Endothelial cell of umbilical vein (primary cell): ENCODE results near the gene RETREG2. TPM values are rescaled to one million over a fixed set of nuclear protein-coding genes. Genes with fewer than 3 reads are reported as not detected.

ENCODE experiments used
- BruUV-seq: library from RNA; stranded (reverse); fragments of 400-500 nt; replicated peaks from 2 replicates; lab custom pipeline; 2021; lab: Mats Ljungman, UMichigan
- CTCF ChIA-PET: fragments of 300-600, 350-600 bp; sonication (Branson Sonifier 250); formaldehyde crosslinking; loops from one replicate; lab custom pipeline; 2021; ENCODE audit warnings: antibody characterized with exemption, inconsistent platforms; lab: Charles Lee
- POLR2A ChIA-PET: fragments of 300-600, 350-600 bp; sonication (Branson Sonifier 250); formaldehyde crosslinking; loops from one replicate; lab custom pipeline; 2021; ENCODE audit warnings: antibody characterized with exemption, inconsistent platforms; lab: Charles Lee
- DNase-seq: peaks from one replicate; pipeline ENCODE4 v3.0.0-alpha.2; 2011; ENCODE audit warnings: low read depth, low spot score
- FAIRE-seq: peaks from 2 replicates; lab custom pipeline; 2011; peaks lifted over from hg19 to GRCh38; lab: Jason Lieb, UNC
- H2AFZ ChIP-seq: 2 replicates; pipeline ENCODE4 v1.6.0; 2012; ENCODE audit warnings: low read depth, low read length, control low read depth, inconsistent platforms
- H3K27ac ChIP-seq: 2 replicates; pipeline ENCODE4 v1.5.1; 2011; ENCODE audit warnings: low read depth, mild to moderate bottlenecking, control low read depth, low read length, moderate library complexity; ENCODE audit not compliant: insufficient read depth
- H3K27me3 ChIP-seq, 2 experiments: 2 replicates each; pipeline versions ENCODE4 v1.6.0 to v1.6.1; 2011; ENCODE audit warnings: low read length in 2 of 2, mixed read lengths in 1 of 2; ENCODE audit not compliant: control insufficient read depth in 2 of 2, insufficient read depth in 2 of 2
- H3K36me3 ChIP-seq, 2 experiments: 2 replicates in 1 of 2; 3 replicates in 1 of 2; pipeline ENCODE4 v1.5.1; 2011; ENCODE audit warnings: low read length in 2 of 2, mild to moderate bottlenecking in 1 of 2, moderate library complexity in 1 of 2; ENCODE audit not compliant: control insufficient read depth in 2 of 2, insufficient read depth in 2 of 2; ENCODE audit errors: extremely low read depth in 1 of 2
- H3K4me1 ChIP-seq: 3 replicates; pipeline ENCODE4 v1.5.1; 2011; ENCODE audit warnings: mild to moderate bottlenecking, low read length; ENCODE audit not compliant: control insufficient read depth, insufficient read depth; ENCODE audit errors: extremely low read depth
- H3K4me2 ChIP-seq: 2 replicates; pipeline ENCODE4 v1.6.1; 2011; ENCODE audit warnings: low read length, control low read depth, mixed read lengths; ENCODE audit not compliant: insufficient read depth
- H3K4me3 ChIP-seq, 3 experiments: fragments of 200-600 bp in 1 of 3; sonication (generic), shearing (Covaris generic) in 1 of 3; replicated peaks in 1 of 3; 2 replicates each; pipeline ENCODE4 v1.5.1; 2011 to 2016; ENCODE audit warnings: control low read depth in 3 of 3, low read length in 3 of 3, mild to moderate bottlenecking in 2 of 3, inconsistent platforms in 1 of 3, low read depth in 1 of 3, moderate library complexity in 1 of 3; ENCODE audit not compliant: insufficient read depth in 1 of 3
- H3K79me2 ChIP-seq: 2 replicates; pipeline ENCODE4 v1.6.0; 2012; ENCODE audit warnings: low read length, inconsistent platforms; ENCODE audit not compliant: control insufficient read depth, insufficient read depth
- H3K9ac ChIP-seq: replicated peaks from 2 replicates; pipeline ENCODE3; 2011; ENCODE audit warnings: low read length, control low read depth; ENCODE audit not compliant: insufficient read depth; ENCODE audit errors: extremely low read depth
- H3K9me1 ChIP-seq: replicated peaks from 3 replicates; pipeline ENCODE4 v1.6.0; 2011; ENCODE audit warnings: mild to moderate bottlenecking, low read length; ENCODE audit not compliant: control insufficient read depth, insufficient read depth; ENCODE audit errors: extremely low read depth
- H3K9me3 ChIP-seq: replicated peaks from 2 replicates; pipeline ENCODE4 v1.5.1; 2012; ENCODE audit warnings: low read length, inconsistent platforms; ENCODE audit not compliant: control insufficient read depth, insufficient read depth
- H4K20me1 ChIP-seq: replicated peaks from 2 replicates; pipeline ENCODE3; 2011; ENCODE audit warnings: mild to moderate bottlenecking, low read length; ENCODE audit not compliant: control insufficient read depth, insufficient read depth; ENCODE audit errors: extremely low read depth
- CTCF ChIP-seq, 2 donors: IDR thresholded peaks; 1 replicate in 1 of 2; 2 replicates in 1 of 2; pipeline ENCODE4 v1.5.1; 2011; ENCODE audit warnings: low read length in 2 of 2, mild to moderate bottlenecking in 2 of 2, moderate library complexity in 2 of 2, control low read depth in 1 of 2, inconsistent platforms in 1 of 2, low read depth in 1 of 2; ENCODE audit not compliant: insufficient read depth in 1 of 2; ENCODE audit errors: extremely low read depth in 1 of 2
- EZH2 ChIP-seq: IDR thresholded peaks from 2 replicates; pipeline ENCODE4 v1.6.1; 2012; ENCODE audit warnings: borderline replicate concordance, low read depth, mild to moderate bottlenecking, moderate library complexity, low read length, inconsistent platforms; ENCODE audit not compliant: severe bottlenecking
- FOS ChIP-seq: IDR thresholded peaks from 2 replicates; pipeline ENCODE4 v1.6.1; 2011; ENCODE audit warnings: mild to moderate bottlenecking, low read length, moderate library complexity, borderline replicate concordance; ENCODE audit not compliant: insufficient read depth
- GATA2 ChIP-seq: IDR thresholded peaks from 2 replicates; pipeline ENCODE4 v1.7.0; 2011; ENCODE audit warnings: low read depth, mild to moderate bottlenecking, moderate library complexity, mixed read lengths, low read length; ENCODE audit not compliant: insufficient read length, insufficient read depth
- JUN ChIP-seq: IDR thresholded peaks from 2 replicates; pipeline ENCODE4 v1.6.1; 2011; ENCODE audit warnings: borderline replicate concordance, low read depth; ENCODE audit not compliant: insufficient read length, insufficient read depth
- MAX ChIP-seq: IDR thresholded peaks from 2 replicates; pipeline ENCODE4 v1.6.1; 2011; ENCODE audit not compliant: insufficient read depth, insufficient read length
- MYC ChIP-seq: IDR thresholded peaks from one replicate; pipeline ENCODE4 v1.6.1; 2011; ENCODE audit warnings: mild to moderate bottlenecking, low read depth, low read length
- POLR2A ChIP-seq: IDR thresholded peaks from 2 replicates; pipeline ENCODE4 v1.6.1; 2012; ENCODE audit warnings: low read depth, mild to moderate bottlenecking, control low read depth, low read length
- POLR2AphosphoS5 ChIP-seq: IDR thresholded peaks from 2 replicates; pipeline ENCODE4 v1.6.1; 2012; ENCODE audit warnings: low read depth, mild to moderate bottlenecking, control low read depth, low read length, moderate library complexity; ENCODE audit not compliant: insufficient read depth
- dilution Hi-C: fragments of 300-500 bp; cut with MboI; formaldehyde crosslinking; loops from one replicate; pipeline ENCODE4 v1.15.0; 2019; ENCODE audit warnings: low sequenced_read_pairs; ENCODE audit not compliant: extremely low pct_ligation_motif_present
- intact Hi-C: fragments of 100-400 bp; cut with micrococcal nuclease; formaldehyde crosslinking; loops from one replicate; pipeline ENCODE4 v1.10.0; 2022
- polyA plus RNA-seq, 4 experiments: library from polyadenylated mRNA; depleted of rRNA in 3 of 4; stranded (reverse) in 3 of 4; unstranded in 1 of 4; fragments of >200 nt; gene quantifications; 2 replicates each; pipeline versions ENCODE4 v1.2.1 to v1.2.3, GENCODE V29; 2011 to 2012; ENCODE audit warnings: missing spikeins in 1 of 4
- total RNA-seq: library from RNA; stranded (reverse); gene quantifications from 2 replicates; pipeline ENCODE4 v1.2.3, GENCODE V29; 2021

The RETREG2 gene
- total and polyA plus RNA-seq, 2 donors (not counting 3 experiments of a cell fraction or from before 2014, with no cell fraction given): 59.5 to 76.1 TPM

GRCh38 chr2:219165058-219165911 is 12.8 kb upstream of the RETREG2 start:
- dilution Hi-C loops (no loop called here), intact Hi-C loops (no loop called here)
- no TSS peak for BruUV-seq
- FAIRE-seq (no peak), DNase-seq (no peak)
- Histone ChIP-seq H3K9ac (no peak overlapping the region), H2AFZ (no peak overlapping the region), H3K4me2 (no peak overlapping the region), H3K36me3 (no peaks in the 10 kb centered on the region), H3K9me3 (no peaks in the 10 kb centered on the region), H3K27ac (no peak overlapping the region), H3K4me3 (no peak overlapping the region), H4K20me1 (no peaks in the 10 kb centered on the region), H3K27me3 (no peaks in the 10 kb centered on the region), H3K79me2 (no peaks in the 10 kb centered on the region), H3K4me1 (peaks cover 4% of the 10 kb centered on the region), H3K9me1 (no peaks in the 10 kb centered on the region)
- POLR2A ChIA-PET: no interaction called here
- CTCF ChIA-PET: no interaction called here
- TF ChIP-seq MAX: no peak
- no peak for TF ChIP-seq POLR2AphosphoS5
- TF ChIP-seq POLR2A: no peak
- no peak for TF ChIP-seq FOS
- TF ChIP-seq GATA2: no peak
- TF ChIP-seq MYC: no peak
- TF ChIP-seq CTCF (IDR thresholded peaks at IDR 0.05; ENCODE audit: extremely low read depth in 1 of 2, insufficient read depth in 1 of 2, low read depth in 1 of 2, low read length in 2 of 2): no peak
- no peak for TF ChIP-seq JUN
- TF ChIP-seq EZH2: no peak
